Urothelium cell line (cell line): ENCODE measurements around the gene UBP1.
"Not testable (repeated sequence)": the region's sequence is repeated elsewhere in the genome, so short reads cannot be mapped to it uniquely, and the experiment has no call there.

Source experiments
- DNase-seq: peaks from one replicate; pipeline ENCODE4 v3.0.0; 2011; ENCODE audit warnings: low spot score, mixed read lengths
- FAIRE-seq: peaks from 2 replicates; lab custom pipeline; 2011; peaks lifted over from hg19 to GRCh38; lab: Jason Lieb, UNC

UBP1 gene

DNA sequence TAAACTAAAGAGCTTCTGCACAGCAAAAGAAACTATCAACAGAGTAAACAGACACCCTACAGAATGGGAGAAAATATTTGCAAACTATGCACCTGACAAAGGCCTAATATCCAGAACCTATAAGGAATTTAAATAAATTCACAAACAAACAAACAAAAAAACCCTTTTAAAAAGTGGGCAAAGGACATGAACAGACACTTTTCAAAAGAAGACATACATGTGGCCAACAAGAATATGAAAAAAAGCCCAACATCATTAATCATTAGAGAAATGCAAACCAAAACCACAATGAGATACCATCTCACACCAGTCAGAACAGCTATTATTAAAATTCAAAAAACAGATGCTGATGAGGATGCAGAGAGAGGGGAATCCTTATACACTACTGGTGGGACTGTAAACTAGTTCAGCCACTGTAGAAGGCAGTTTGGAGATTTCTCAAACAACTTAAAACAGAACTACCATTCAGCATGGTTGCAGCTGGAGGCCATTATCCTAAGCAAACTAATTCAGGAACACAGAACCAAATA, 101.2 kb downstream of the UBP1 start:
- FAIRE-seq, DNase-seq: not testable (repeated sequence)
